ENCODE data around the gene ZFP42.
"Not testable (repeated sequence)": the region's sequence is repeated elsewhere in the genome, so short reads cannot be mapped to it uniquely, and the experiment has no call there.

Gene ZFP42

GRCh38 chr4:187995322-187996207 is at the start of gene ZFP42:
Gene ZFP42 (plus strand): TSS chr4:187995771. CDS start chr4:188002808, 7,037 bp downstream.
- no peak for DNase-seq

DNA sequence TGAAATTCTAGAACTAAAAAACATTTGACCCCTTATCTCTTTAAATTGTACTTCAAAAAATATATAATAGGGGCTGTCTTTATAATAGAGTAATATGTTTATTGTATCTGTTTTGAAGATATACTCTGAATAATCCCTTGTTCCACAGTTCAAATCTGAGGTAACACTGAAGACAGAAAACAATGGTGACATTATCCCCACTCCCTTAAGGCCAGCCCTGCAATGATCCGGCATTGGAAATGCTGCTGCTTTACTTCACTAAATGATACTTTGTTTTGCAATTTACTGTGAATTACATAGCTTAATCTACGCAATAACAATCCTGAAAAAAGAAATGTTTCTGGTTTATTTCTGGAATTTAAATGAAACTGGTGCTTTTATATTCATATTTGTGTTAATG is 34.4 kb upstream of the ZFP42 start:
- no peak for DNase-seq

GRCh38 chr4:187961961-187962360 is 33.6 kb upstream of the ZFP42 start:
- DNase-seq, result no peak

- DNase-seq, result no peak
Observed at GRCh38 chr4:187962926-187963325, 32.6 kb upstream of the ZFP42 start.

- no peak for DNase-seq
Observed at GRCh38 chr4:187965726-187966125, 29.8 kb upstream of the ZFP42 start.

- no peak for DNase-seq
Observed at GRCh38 chr4:187972135-187972534, 23.4 kb upstream of the ZFP42 start.

- no peak for DNase-seq
Observed at GRCh38 chr4:187983746-187984145, 11.8 kb upstream of the ZFP42 start.

- DNase-seq, result no peak
Observed at GRCh38 chr4:187992971-187993370, 2.6 kb upstream of the ZFP42 start.

GRCh38 chr4:187993827-187994226 is 1.7 kb upstream of the ZFP42 start:
- DNase-seq, result no peak

DNA sequence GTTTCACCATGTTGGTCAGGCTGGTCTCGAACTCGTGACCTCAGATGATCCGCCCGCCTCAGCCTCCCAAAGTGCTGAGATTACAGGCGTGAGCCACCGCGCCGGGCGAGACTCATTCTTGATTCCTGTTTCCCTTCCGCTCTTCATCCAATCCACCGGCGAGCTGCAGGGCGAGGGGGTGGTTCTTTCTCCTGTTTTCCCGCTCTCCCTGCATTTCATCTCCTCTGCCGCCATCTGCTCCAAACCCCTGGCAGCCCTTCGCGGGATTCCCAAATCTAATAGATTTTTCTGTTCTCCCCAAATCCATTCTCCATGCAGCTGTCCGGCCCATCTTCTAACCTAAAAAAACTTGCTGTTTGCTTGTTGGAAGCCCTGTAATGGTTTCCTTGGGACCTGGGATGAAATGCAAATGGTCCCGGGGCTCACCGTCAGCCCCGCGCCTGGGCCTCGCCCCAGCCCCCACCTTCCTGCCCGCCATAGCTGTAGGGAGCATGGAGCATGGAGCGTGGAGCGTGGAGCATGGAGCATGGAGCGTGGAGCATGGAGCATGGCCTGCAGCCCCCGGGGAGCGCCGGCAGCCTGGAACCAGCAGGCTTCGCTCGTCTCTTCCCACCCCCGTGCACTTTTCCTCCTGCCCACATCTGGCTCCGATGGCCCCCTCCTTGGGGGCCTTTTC is 1.1 kb downstream of the ZFP42 start:
- no peak for DNase-seq

DNA sequence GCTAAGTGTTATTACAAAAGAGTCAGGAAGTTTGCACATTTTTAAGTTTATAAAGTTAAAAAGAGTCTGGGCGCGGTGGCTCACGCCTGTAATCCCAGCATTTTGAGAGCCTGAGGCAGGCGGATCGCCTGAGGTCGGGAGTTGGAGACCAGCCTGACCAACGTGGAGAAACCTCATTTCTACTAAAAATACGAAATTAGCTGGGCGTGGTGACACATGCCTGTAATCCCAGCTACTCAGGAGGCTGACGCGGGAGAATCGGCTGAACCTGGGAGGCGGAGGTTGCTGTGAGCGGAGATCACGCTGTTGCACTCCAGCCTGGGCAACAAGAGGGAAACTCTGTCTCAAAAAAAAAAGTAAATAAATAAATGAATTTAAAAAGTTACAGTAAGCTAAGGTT is 2.4 kb downstream of the ZFP42 start:
- DNase-seq, result not testable (repeated sequence)

- DNase-seq, result no peak
Observed at GRCh38 chr4:187999406-187999932, 3.9 kb downstream of the ZFP42 start.

GRCh38 chr4:188002323-188002722 is 6.8 kb downstream of the ZFP42 start:
- DNase-seq, result no peak

- DNase-seq, result no peak
Observed at GRCh38 chr4:188002751-188003150, 7.2 kb downstream of the ZFP42 start.

- DNase-seq, result no peak
Observed at GRCh38 chr4:188005561-188005960, 10.0 kb downstream of the ZFP42 start.

- no peak for DNase-seq
Observed at GRCh38 chr4:188006285-188006848, 10.8 kb downstream of the ZFP42 start.

- DNase-seq, result no peak
Observed at GRCh38 chr4:188008377-188008776, 12.8 kb downstream of the ZFP42 start.

DNA sequence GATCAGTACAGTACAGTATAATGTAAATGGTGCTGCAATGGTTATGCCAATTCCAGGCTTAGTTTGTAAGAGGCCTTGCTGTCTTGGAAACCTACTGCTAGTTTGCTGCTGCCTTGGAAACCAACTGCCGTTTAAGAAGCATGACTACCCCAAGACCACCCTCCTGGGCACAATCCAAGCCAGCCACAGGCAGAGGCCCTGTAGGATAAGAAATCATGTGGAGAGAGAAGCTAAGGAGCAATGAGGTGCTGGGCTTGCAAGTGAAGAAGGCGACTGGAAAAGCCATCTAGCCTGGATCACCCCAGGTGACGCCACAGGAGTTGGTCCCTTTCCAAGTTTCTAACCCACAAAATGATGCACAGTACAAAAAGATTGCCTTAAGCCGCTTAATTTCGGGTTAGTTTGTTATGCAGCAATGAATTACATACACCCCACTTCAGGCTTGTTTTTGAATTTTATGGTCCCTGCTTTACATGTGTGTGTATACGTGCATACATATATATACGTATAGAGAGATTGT is 16.9 kb downstream of the ZFP42 start:
- DNase-seq, result no peak

- DNase-seq, result no peak
Observed at GRCh38 chr4:188015025-188015940, 19.7 kb downstream of the ZFP42 start.

DNA sequence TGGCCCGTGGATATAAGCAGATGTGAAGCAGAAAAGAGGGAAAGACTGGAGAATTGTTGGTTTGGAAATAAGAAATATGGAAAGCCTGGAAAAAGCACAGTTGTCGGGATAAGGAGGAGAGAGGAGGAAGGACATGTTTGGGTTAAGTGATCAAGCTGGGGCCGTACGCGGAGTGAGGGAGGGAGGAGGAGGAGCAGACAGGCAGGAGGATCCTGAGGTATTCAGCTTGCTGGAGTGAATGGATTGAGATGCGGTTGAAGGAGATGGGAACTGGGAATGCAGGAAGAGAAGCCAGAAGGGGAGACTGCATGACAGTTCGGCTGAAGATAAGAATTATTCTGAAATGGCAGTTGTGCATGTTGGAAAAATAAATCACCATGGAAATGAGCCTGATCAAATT is 21.2 kb downstream of the ZFP42 start:
- DNase-seq, result no peak

DNA sequence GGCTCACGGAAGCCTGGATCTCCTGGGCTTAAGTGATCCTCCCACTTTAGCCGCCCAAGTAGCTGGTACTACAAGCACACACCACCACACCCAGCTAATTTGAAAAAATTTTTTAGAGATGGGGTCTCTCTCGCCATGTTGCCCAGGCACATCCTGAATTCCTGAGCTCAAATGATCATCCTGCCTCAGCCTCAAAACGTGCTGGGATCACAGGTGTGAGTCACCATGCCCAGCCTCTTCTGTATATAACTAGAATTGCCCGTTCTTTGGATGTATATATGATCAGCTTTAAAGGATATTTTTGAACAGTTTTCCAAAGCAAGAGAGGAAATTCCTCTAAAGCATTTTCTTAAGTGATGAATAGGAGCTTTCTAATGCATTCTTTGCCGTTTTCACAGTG is 22.7 kb downstream of the ZFP42 start:
- DNase-seq, result no peak

DNA sequence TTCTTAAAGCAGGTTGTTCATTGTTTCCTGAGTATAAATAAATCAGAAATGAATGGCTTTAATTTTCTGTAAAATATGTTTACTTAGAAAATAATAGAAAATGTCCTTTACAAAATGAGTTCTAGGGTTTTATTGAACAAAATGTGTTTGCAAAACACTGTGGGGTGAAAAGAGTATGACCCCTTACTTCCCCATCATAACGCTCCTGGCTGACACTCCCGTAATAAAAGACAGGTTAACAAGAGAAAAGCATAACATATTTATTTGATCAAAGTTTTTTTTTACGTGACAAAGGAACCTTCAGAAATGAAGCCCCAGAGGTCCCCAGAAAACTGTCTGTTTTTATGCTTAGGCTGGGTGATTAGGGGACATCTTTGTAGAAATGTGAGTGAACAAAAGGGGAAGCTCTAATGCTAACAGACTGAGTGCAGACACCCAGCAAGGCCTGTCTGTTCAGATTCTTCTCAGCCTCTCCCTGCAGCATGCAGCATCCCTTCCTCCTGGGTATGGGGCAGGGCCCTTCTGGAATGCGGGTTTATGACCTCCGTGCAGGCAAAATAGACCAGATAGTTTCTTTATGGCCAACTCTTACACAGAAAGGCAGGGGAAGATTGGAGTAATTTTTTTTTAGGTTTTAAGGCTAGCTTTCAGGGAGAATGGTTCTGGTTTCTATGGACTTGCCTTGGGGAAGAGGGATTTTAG is 26.1 kb downstream of the ZFP42 start:
- no peak for DNase-seq

All from CD4-positive, alpha-beta T cell treated with Interleukin-15 for 1 hour (primary cell).